ENCODE measurements around the gene PGC.

DNA sequence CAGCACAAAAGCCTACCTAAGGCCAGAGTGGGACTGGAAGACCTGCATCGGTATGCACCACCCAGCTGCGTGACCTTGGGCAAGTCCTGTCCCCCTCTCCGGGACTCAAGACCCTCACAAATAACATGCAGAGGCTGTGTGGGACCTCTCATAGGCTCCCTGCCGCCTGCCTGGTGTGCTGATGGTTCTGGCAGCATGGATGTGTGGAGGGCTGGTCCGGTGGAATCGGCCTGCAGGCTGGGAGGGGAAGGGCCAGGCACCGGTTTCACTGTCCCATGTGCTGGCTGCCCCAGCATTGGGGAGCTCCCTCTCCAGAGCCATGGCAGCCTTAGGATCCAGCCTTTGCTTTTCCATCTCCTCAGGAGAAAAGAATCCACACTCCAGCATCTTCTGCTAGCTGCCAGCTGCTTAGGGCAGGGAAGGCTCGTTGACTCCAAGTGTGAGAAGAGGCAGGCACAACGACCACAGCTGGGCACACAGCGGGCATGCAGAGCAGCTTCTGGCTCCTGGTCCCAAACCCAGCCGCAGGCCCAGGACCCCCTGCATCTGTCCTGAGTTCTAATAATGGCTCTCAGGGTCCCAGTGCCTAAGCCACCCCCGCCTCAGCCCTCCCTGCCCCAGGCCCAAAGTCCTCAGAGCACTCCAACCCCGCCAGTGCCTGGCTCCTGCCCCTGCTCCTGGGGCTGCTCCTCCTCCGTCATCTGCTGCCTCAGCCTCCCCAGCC, 44.3 kb downstream of the PGC start:
- TF ChIP-seq, protein P1, sequence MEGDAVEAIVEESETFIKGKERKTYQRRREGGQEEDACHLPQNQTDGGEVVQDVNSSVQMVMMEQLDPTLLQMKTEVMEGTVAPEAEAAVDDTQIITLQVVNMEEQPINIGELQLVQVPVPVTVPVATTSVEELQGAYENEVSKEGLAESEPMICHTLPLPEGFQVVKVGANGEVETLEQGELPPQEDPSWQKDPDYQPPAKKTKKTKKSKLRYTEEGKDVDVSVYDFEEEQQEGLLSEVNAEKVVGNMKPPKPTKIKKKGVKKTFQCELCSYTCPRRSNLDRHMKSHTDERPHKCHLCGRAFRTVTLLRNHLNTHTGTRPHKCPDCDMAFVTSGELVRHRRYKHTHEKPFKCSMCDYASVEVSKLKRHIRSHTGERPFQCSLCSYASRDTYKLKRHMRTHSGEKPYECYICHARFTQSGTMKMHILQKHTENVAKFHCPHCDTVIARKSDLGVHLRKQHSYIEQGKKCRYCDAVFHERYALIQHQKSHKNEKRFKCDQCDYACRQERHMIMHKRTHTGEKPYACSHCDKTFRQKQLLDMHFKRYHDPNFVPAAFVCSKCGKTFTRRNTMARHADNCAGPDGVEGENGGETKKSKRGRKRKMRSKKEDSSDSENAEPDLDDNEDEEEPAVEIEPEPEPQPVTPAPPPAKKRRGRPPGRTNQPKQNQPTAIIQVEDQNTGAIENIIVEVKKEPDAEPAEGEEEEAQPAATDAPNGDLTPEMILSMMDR (IDR thresholded peaks at IDR 0.05; ENCODE audit: low read length), result no peak
- TF ChIP-seq EZH2 (optimal IDR thresholded peaks at IDR 0.05; ENCODE audit: low read depth, low read length) (no peak), EZH2phosphoT487 (IDR thresholded peaks at IDR 0.05; ENCODE audit: low read length) (no peak)

Measured in MM.1S (cell line).